Neural cell (in vitro differentiated cells): ENCODE results near the gene MRPS26. TPM values are rescaled to one million over a fixed set of nuclear protein-coding genes. Genes with fewer than 3 reads are reported as not detected.
"Not testable (repeated sequence)": the region's sequence is repeated elsewhere in the genome, so short reads cannot be mapped to it uniquely, and the experiment has no call there.

Source experiments
- H2AFZ ChIP-seq: fragments of 200-600, 300-800 bp; sonication (generic), shearing (Covaris generic); 2 replicates; pipeline ENCODE4 v1.6.0; 2014; ENCODE audit warnings: low read depth, mild to moderate bottlenecking, antibody characterized with exemption, low read length, moderate library complexity
- H3F3A ChIP-seq: fragments of 200-600 bp; shearing (Covaris generic); 2 replicates; pipeline ENCODE4 v1.6.1; 2016; ENCODE audit warnings: mild to moderate bottlenecking, moderate library complexity, mixed read lengths, antibody characterized with exemption, low read length; ENCODE audit not compliant: insufficient read depth, poor library complexity, severe bottlenecking
- H3K27ac ChIP-seq: fragments of 200-600, 300-800 bp; sonication (generic), shearing (Covaris generic); 2 replicates; pipeline ENCODE4 v1.5.1; 2014; ENCODE audit warnings: mild to moderate bottlenecking, low read length, moderate library complexity
- H3K27me3 ChIP-seq: fragments of 300-800, 200-600 bp; sonication (generic), shearing (Covaris generic); 2 replicates; pipeline ENCODE4 v1.6.0; 2014; ENCODE audit warnings: mild to moderate bottlenecking, low read depth, low read length, moderate library complexity; ENCODE audit not compliant: insufficient read depth
- H3K36me3 ChIP-seq: fragments of 300-800, 200-600 bp; sonication (generic), shearing (Covaris generic); 2 replicates; pipeline ENCODE4 v1.5.1; 2014; ENCODE audit warnings: mild to moderate bottlenecking, antibody characterized with exemption, low read length, moderate library complexity; ENCODE audit not compliant: insufficient read depth
- H3K4me2 ChIP-seq: fragments of 300-800, 200-600 bp; sonication (generic), shearing (Covaris generic); 2 replicates; pipeline ENCODE4 v1.6.0; 2014; ENCODE audit warnings: mild to moderate bottlenecking, low read length
- H3K4me3 ChIP-seq: fragments of 300-800, 200-600 bp; sonication (generic), shearing (Covaris generic); 2 replicates; pipeline ENCODE4 v1.5.1; 2014; ENCODE audit warnings: mild to moderate bottlenecking, low read length, moderate library complexity
- H3K79me2 ChIP-seq: fragments of 200-600 bp; shearing (Covaris generic); replicated peaks from 2 replicates; pipeline ENCODE4 v1.6.0; 2014; ENCODE audit warnings: mild to moderate bottlenecking, low read length, moderate library complexity; ENCODE audit not compliant: insufficient read depth
- H3K9ac ChIP-seq: fragments of 300-800, 200-600 bp; sonication (generic), shearing (Covaris generic); 2 replicates; pipeline ENCODE4 v1.6.1; 2016; ENCODE audit warnings: mild to moderate bottlenecking, low read length, mixed read lengths
- H3K9me2 ChIP-seq: fragments of 200-600 bp; shearing (Covaris generic); 2 replicates; pipeline ENCODE4 v1.6.1; 2016; ENCODE audit warnings: mild to moderate bottlenecking, low read length, mixed read lengths; ENCODE audit not compliant: insufficient read depth
- H3K9me3 ChIP-seq: fragments of 200-600, 300-800 bp; sonication (generic), shearing (Covaris generic); 2 replicates; pipeline ENCODE4 v1.6.1; 2016; ENCODE audit warnings: mild to moderate bottlenecking, mixed run types, low read length, moderate library complexity, mixed read lengths
- H4K20me1 ChIP-seq: fragments of 200-600 bp; shearing (Covaris generic); 2 replicates; pipeline ENCODE4 v1.6.1; 2016; ENCODE audit warnings: mild to moderate bottlenecking, mixed run types; ENCODE audit not compliant: insufficient read depth
- CTCF ChIP-seq: fragments of 450-650 bp; IDR thresholded peaks from 2 replicates; pipeline ENCODE4 v1.5.1; 2014; ENCODE audit warnings: antibody characterized with exemption, mild to moderate bottlenecking, moderate library complexity; ENCODE audit not compliant: poor library complexity, severe bottlenecking
- EP300 ChIP-seq: fragments of 450-650 bp; conservative IDR thresholded peaks from 2 replicates; pipeline ENCODE4 v1.6.1; 2014; ENCODE audit warnings: antibody characterized with exemption, mild to moderate bottlenecking, moderate library complexity; ENCODE audit not compliant: poor library complexity, severe bottlenecking
- EZH2 ChIP-seq: fragments of 200-600, 300-800 bp; shearing (Covaris generic), sonication (generic); IDR thresholded peaks from 2 replicates; pipeline ENCODE4 v1.6.1; 2014; ENCODE audit warnings: antibody characterized with exemption, low read length, borderline replicate concordance, mild to moderate bottlenecking; ENCODE audit not compliant: insufficient read depth, poor library complexity, severe bottlenecking
- MXI1 ChIP-seq: fragments of 450-650 bp; conservative IDR thresholded peaks from 2 replicates; pipeline ENCODE4 v1.6.1; 2014; ENCODE audit warnings: antibody characterized with exemption, mild to moderate bottlenecking; ENCODE audit not compliant: poor library complexity, severe bottlenecking
- POLR2AphosphoS5 ChIP-seq: IDR thresholded peaks from 2 replicates; pipeline ENCODE4 v1.6.1; 2012
- RAD21 ChIP-seq: fragments of 450-650 bp; conservative IDR thresholded peaks from 2 replicates; pipeline ENCODE4 v1.6.1; 2014; ENCODE audit warnings: antibody characterized with exemption, mild to moderate bottlenecking, moderate library complexity
- REST ChIP-seq: IDR thresholded peaks from 2 replicates; pipeline ENCODE4 v1.6.1; 2012; ENCODE audit warnings: borderline replicate concordance
- SMC3 ChIP-seq: fragments of 450-650 bp; conservative IDR thresholded peaks from 2 replicates; pipeline ENCODE4 v1.6.1; 2014; ENCODE audit warnings: antibody characterized with exemption, mild to moderate bottlenecking, moderate library complexity; ENCODE audit not compliant: poor library complexity
- TAF1 ChIP-seq: IDR thresholded peaks from 2 replicates; pipeline ENCODE4 v1.6.1; 2012; ENCODE audit warnings: low read depth
- polyA plus RNA-seq: library from polyadenylated mRNA; depleted of rRNA; stranded (reverse); fragments of >200 nt; gene quantifications from 2 replicates; pipeline ENCODE4 v1.2.3, GENCODE V29; 2014

Gene MRPS26
- polyA plus RNA-seq, 1 donor from 2014 or later, result 134 TPM

- no peak overlapping the region for H2AFZ ChIP-seq
- no peaks in the 10 kb centered on the region for H3K9me2 ChIP-seq
- no peaks in the 10 kb centered on the region for H3F3A ChIP-seq
- no peaks in the 10 kb centered on the region for H3K9me3 ChIP-seq
- no peak overlapping the region for H3K27ac ChIP-seq
- H3K36me3 ChIP-seq, result no peaks in the 10 kb centered on the region
- H3K4me3 ChIP-seq, result no peak overlapping the region
- no peaks in the 10 kb centered on the region for H3K27me3 ChIP-seq
- no peak overlapping the region for H3K4me2 ChIP-seq
- no peak overlapping the region for H3K9ac ChIP-seq
- no peak for TF ChIP-seq EZH2
- no peak for TF ChIP-seq CTCF
- TF ChIP-seq MXI1, result no peak
- TF ChIP-seq REST, result no peak
- TF ChIP-seq POLR2AphosphoS5, result no peak
- TF ChIP-seq TAF1, result no peak
- no peak for TF ChIP-seq EP300
- TF ChIP-seq RAD21, result no peak
- TF ChIP-seq SMC3, result no peak
- H4K20me1 ChIP-seq, result no peaks in the 10 kb centered on the region
- peaks cover 6% of the 10 kb centered on the region for H3K79me2 ChIP-seq
These were observed 5.7 kb downstream of the MRPS26 start for GRCh38 chr20:3051385-3052019.

DNA sequence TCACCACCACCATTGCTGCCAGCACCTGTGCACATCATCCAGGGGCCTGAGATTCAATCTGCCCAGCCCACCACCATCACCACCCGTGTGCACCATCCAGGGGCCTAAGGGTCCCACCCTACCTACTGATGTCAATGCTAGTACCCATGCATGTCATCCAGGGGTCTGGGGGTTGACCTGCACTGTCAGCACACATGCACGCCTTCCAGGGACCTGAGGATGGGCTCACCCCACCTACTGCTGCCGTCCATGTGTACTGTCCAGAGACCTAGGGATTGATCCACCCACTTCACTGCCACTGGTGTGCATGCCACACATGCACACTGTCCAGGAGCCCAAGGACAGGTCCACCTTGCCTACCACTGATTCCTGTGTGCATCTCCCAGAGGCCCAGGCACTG is 13.6 kb downstream of the MRPS26 start:
- H3F3A ChIP-seq, result no peaks in the 10 kb centered on the region
- no peaks in the 10 kb centered on the region for H3K27me3 ChIP-seq
- no peak overlapping the region for H3K27ac ChIP-seq
- no peaks in the 10 kb centered on the region for H3K79me2 ChIP-seq
- H3K9ac ChIP-seq, result no peak overlapping the region
- no peaks in the 10 kb centered on the region for H4K20me1 ChIP-seq
- no peak for TF ChIP-seq CTCF
- no peak for TF ChIP-seq MXI1
- no peak for TF ChIP-seq POLR2AphosphoS5
- TF ChIP-seq REST, result no peak
- H3K36me3 ChIP-seq, result no peaks in the 10 kb centered on the region
- H3K4me2 ChIP-seq, result no peak overlapping the region
- H3K9me3 ChIP-seq, result no peaks in the 10 kb centered on the region
- no peak overlapping the region for H3K4me3 ChIP-seq
- H2AFZ ChIP-seq, result no peak overlapping the region
- H3K9me2 ChIP-seq, result no peaks in the 10 kb centered on the region

GRCh38 chr20:3064119-3064518 is 18.3 kb downstream of the MRPS26 start:
- H3K4me2 ChIP-seq, H3K27me3 ChIP-seq, H3K79me2 ChIP-seq, H2AFZ ChIP-seq, H3K27ac ChIP-seq, H3K9me2 ChIP-seq, H3K9ac ChIP-seq, H4K20me1 ChIP-seq, H3K9me3 ChIP-seq, H3K36me3 ChIP-seq, H3K4me3 ChIP-seq, H3F3A ChIP-seq: not testable (repeated sequence)
